Right ventricle myocardium superior (tissue), 1 donor: Measurements from ENCODE around the gene HNRNPK. TPM values are rescaled to one million over a fixed set of nuclear protein-coding genes. Genes with fewer than 3 reads are reported as not detected.

Experiments used
- ATAC-seq: fragments of 200-7000 bp; cut with Tn5 transposase; one replicate; pipeline ENCODE4 v1.9.1; 2020; ENCODE audit warnings: mild to moderate bottlenecking; ENCODE audit not compliant: poor library complexity
- DNase-seq: peaks from one replicate; pipeline ENCODE4 v3.0.0-alpha.2; 2020
- intact Hi-C: fragments of 100-400 bp; cut with DNase I; formaldehyde crosslinking; loops from one replicate; pipeline ENCODE4 v1.11.2; 2022
- total RNA-seq: library from RNA; stranded (reverse); fragmentation: NEBNext Ultra II Directional; extraction: Animal tissue kit (Norgen Biotek cat#: 25700); gene quantifications from one replicate; pipeline ENCODE4 v1.2.1, GENCODE V29; 2021
- donor health status: DM: no; HTN: yes; CAD: no; lungs with severe emphysema.

Gene HNRNPK
- total RNA-seq, 1 donor from 2014 or later = 248 TPM

GRCh38 chr9:83980395-83981125, 545 bp upstream of the HNRNPK start, which contains the start of gene RMI1:
Gene RMI1 (plus strand): TSS chr9:83980805. CDS start chr9:84000987, 20,182 bp downstream.
- intact Hi-C loops = loop anchor here (5.0 kb wide), 1 partner anchor 192 kb away; no protein-coding TSS in a partner anchor
- ATAC-seq (peak; percentile 94), DNase-seq (peak; percentile 100)

- intact Hi-C loops = no loop called here
- ATAC-seq = peak; percentile 68
- peak; percentile 91 for DNase-seq
Observed at GRCh38 chr9:83978992-83979811, 813 bp downstream of the HNRNPK start.

- no peak for DNase-seq
- intact Hi-C loops = no loop called here
Observed at GRCh38 chr9:83977196-83977595, 2.8 kb downstream of the HNRNPK start.

GRCh38 chr9:83976372-83976771, 3.6 kb downstream of the HNRNPK start:
- ATAC-seq (no peak), DNase-seq (no peak)
- intact Hi-C loops = no loop called here

More at GRCh38 chr9:83977196-83977595, 2.8 kb downstream of the HNRNPK start:
- ATAC-seq = no peak

GRCh38 chr9:83975300-83975699, 4.7 kb downstream of the HNRNPK start:
- ATAC-seq = no peak
- intact Hi-C loops = no loop called here
- no peak for DNase-seq

- intact Hi-C loops = no loop called here
- no peak for DNase-seq
- ATAC-seq = no peak
Observed at GRCh38 chr9:83972286-83972685, 7.7 kb downstream of the HNRNPK start.

- ATAC-seq (no peak), DNase-seq (no peak)
- intact Hi-C loops = no loop called here
Observed at GRCh38 chr9:83971485-83971884, 8.5 kb downstream of the HNRNPK start.

- intact Hi-C loops = no loop called here
- ATAC-seq (no peak), DNase-seq (no peak)
Observed at GRCh38 chr9:83969602-83970001, 10.4 kb downstream of the HNRNPK start.

- DNase-seq (no peak), ATAC-seq (no peak)
- intact Hi-C loops = no loop called here
Observed at GRCh38 chr9:83967073-83967472, 12.9 kb downstream of the HNRNPK start.

- intact Hi-C loops = no loop called here
- ATAC-seq = peak; percentile 28
- no peak for DNase-seq
Observed at GRCh38 chr9:83966209-83966582, 13.8 kb downstream of the HNRNPK start.

GRCh38 chr9:83965350-83966208, 14.4 kb downstream of the HNRNPK start:
- ATAC-seq = peak; percentile 47
- DNase-seq = no peak
- intact Hi-C loops = no loop called here

- peak; percentile 18 for ATAC-seq
- intact Hi-C loops = no loop called here
Observed at GRCh38 chr9:83964973-83965349, 15.1 kb downstream of the HNRNPK start.

GRCh38 chr9:83962165-83962564, 17.9 kb downstream of the HNRNPK start:
- DNase-seq (no peak), ATAC-seq (no peak)
- intact Hi-C loops = no loop called here

More at GRCh38 chr9:83964973-83965349, 15.1 kb downstream of the HNRNPK start:
- no peak for DNase-seq

GRCh38 chr9:83960991-83961390, 19.0 kb downstream of the HNRNPK start:
- intact Hi-C loops = no loop called here
- DNase-seq = no peak
- ATAC-seq = no peak

- ATAC-seq (no peak), DNase-seq (no peak)
- intact Hi-C loops = no loop called here
Observed at GRCh38 chr9:83959061-83959460, 21.0 kb downstream of the HNRNPK start.

- intact Hi-C loops = no loop called here
- DNase-seq (no peak), ATAC-seq (no peak)
Observed at GRCh38 chr9:83957248-83957513, 22.8 kb downstream of the HNRNPK start.

GRCh38 chr9:83956436-83957247, 23.4 kb downstream of the HNRNPK start:
- intact Hi-C loops = no loop called here
- ATAC-seq (peak; percentile 96), DNase-seq (peak; percentile 89)

- ATAC-seq = peak; percentile 70
- peak; percentile 73 for DNase-seq
- intact Hi-C loops = no loop called here
Observed at GRCh38 chr9:83956086-83956435, 24.0 kb downstream of the HNRNPK start.
